ENCODE measurements around the gene RNF130.
A peak's percentile ranks its signal among the peaks of the same experiment; 100 is the strongest.

Gene RNF130

GRCh38 chr5:180071531-180072255 is at the start of gene RNF130:
RNF130 (minus strand) TSS chr5:180071759; CDS start chr5:180071702, 57 bp downstream.
- peak; percentile 79 for DNase-seq

GRCh38 chr5:180120237-180121101 is 48.9 kb upstream of the RNF130 start:
- no peak for DNase-seq

- no peak for DNase-seq
Observed at GRCh38 chr5:180119903-180120236, 48.3 kb upstream of the RNF130 start.

GRCh38 chr5:180119031-180119902 is 47.7 kb upstream of the RNF130 start:
- DNase-seq: no peak

GRCh38 chr5:180118391-180118791 is 46.8 kb upstream of the RNF130 start:
- no peak for DNase-seq

- no peak for DNase-seq
Observed at GRCh38 chr5:180117000-180117725, 45.6 kb upstream of the RNF130 start.

GRCh38 chr5:180116077-180116999 is 44.8 kb upstream of the RNF130 start:
- DNase-seq: no peak

GRCh38 chr5:180115326-180116076 is 43.9 kb upstream of the RNF130 start:
- no peak for DNase-seq

- DNase-seq: no peak
Observed at GRCh38 chr5:180114304-180115003, 42.9 kb upstream of the RNF130 start.

- no peak for DNase-seq
Observed at GRCh38 chr5:180113660-180114303, 42.2 kb upstream of the RNF130 start.

GRCh38 chr5:180112181-180112861 is 40.8 kb upstream of the RNF130 start:
- DNase-seq: no peak

- no peak for DNase-seq
Observed at GRCh38 chr5:180111273-180112002, 39.9 kb upstream of the RNF130 start.

GRCh38 chr5:180109920-180110319 is 38.4 kb upstream of the RNF130 start:
- DNase-seq: no peak

GRCh38 chr5:180107005-180107404 is 35.4 kb upstream of the RNF130 start:
- DNase-seq: no peak

- DNase-seq: no peak
Observed at GRCh38 chr5:180105827-180106312, 34.3 kb upstream of the RNF130 start.

- DNase-seq: no peak
Observed at GRCh38 chr5:180104168-180104530, 32.6 kb upstream of the RNF130 start.

- no peak for DNase-seq
Observed at GRCh38 chr5:180103487-180104167, 32.1 kb upstream of the RNF130 start.
